PC-3 (cell line): ENCODE data around the gene FGF18. TPM values are rescaled to one million over a fixed set of nuclear protein-coding genes. Genes with fewer than 3 reads are reported as not detected.

Experiments
- ATAC-seq: fragments of 200-7000 bp; cut with Tn5 transposase; 2 replicates; pipeline ENCODE4 v1.9.1; 2020; ENCODE audit warnings: mild to moderate bottlenecking, moderate library complexity
- BruUV-seq: library from RNA; stranded (reverse); fragments of 400-500 nt; replicated peaks from 2 replicates; lab custom pipeline; 2021; lab: Mats Ljungman, UMichigan
- CTCF ChIA-PET: fragments of 300-600 bp; sonication (Branson Sonifier 250); formaldehyde crosslinking; loops from one replicate; lab custom pipeline; 2022; ENCODE audit warnings: antibody characterized with exemption; lab: Charles Lee
- POLR2A ChIA-PET: fragments of 300-600 bp; sonication (Branson Sonifier 250); formaldehyde crosslinking; loops from one replicate; lab custom pipeline; 2022; ENCODE audit warnings: antibody characterized with exemption; ENCODE audit not compliant: unreplicated experiment; lab: Charles Lee
- DNase-seq: peaks from one replicate; pipeline ENCODE4 v3.0.0-alpha.2; 2015
- H2AFZ ChIP-seq: fragments of 300-600 bp; sonication (generic); 2 replicates; pipeline ENCODE4 v1.6.0; 2016; ENCODE audit warnings: antibody characterized with exemption, low read length
- H3F3A ChIP-seq: fragments of 300-600 bp; sonication (generic); one replicate; pipeline ENCODE4 v1.6.0; 2017; ENCODE audit warnings: antibody characterized with exemption, low read length, control low read depth, mild to moderate bottlenecking; ENCODE audit not compliant: unreplicated experiment
- H3K27ac ChIP-seq: fragments of 300-600 bp; sonication (generic); 2 replicates; pipeline ENCODE4 v1.5.1; 2016; ENCODE audit warnings: mild to moderate bottlenecking, low read length
- H3K27me3 ChIP-seq: fragments of 300-600 bp; sonication (generic); 2 replicates; pipeline ENCODE4 v1.6.1; 2016; ENCODE audit warnings: low read length, mixed read lengths
- H3K36me3 ChIP-seq: fragments of 300-600 bp; sonication (generic); 2 replicates; pipeline ENCODE4 v1.6.1; 2016; ENCODE audit warnings: low read depth, mixed run types, low read length, mixed read lengths
- H3K4me1 ChIP-seq: fragments of 300-600 bp; sonication (generic); 2 replicates; pipeline ENCODE4 v1.5.1; 2016; ENCODE audit warnings: low read length; ENCODE audit not compliant: insufficient read depth
- H3K4me2 ChIP-seq: fragments of 300-600 bp; sonication (generic); 2 replicates; pipeline ENCODE4 v1.6.0; 2016; ENCODE audit warnings: low read length
- H3K4me3 ChIP-seq: fragments of 300-600 bp; sonication (generic); 2 replicates; pipeline ENCODE4 v1.5.1; 2016; ENCODE audit warnings: mild to moderate bottlenecking, low read length, mixed read lengths
- H3K79me2 ChIP-seq: fragments of 300-600 bp; sonication (generic); 2 replicates; pipeline ENCODE4 v1.6.1; 2017; ENCODE audit warnings: low read length, mixed read lengths
- H3K9ac ChIP-seq: fragments of 300-600 bp; sonication (generic); 2 replicates; pipeline ENCODE4 v1.6.0; 2016; ENCODE audit warnings: mild to moderate bottlenecking, low read length
- H3K9me2 ChIP-seq: fragments of 300-600 bp; sonication (generic); replicated peaks from 2 replicates; pipeline ENCODE4 v1.6.1; 2016; ENCODE audit warnings: mixed run types, low read length, mixed read lengths
- H3K9me3 ChIP-seq: fragments of 300-600 bp; sonication (generic); 2 replicates; pipeline ENCODE4 v1.6.1; 2016; ENCODE audit warnings: low read length, mixed read lengths
- H4K20me1 ChIP-seq: fragments of 300-600 bp; sonication (generic); 2 replicates; pipeline ENCODE4 v1.6.1; 2016; ENCODE audit warnings: low read length, mixed read lengths
- EZH2 ChIP-seq: fragments of 300-600 bp; sonication (generic); IDR thresholded peaks from one replicate; pipeline ENCODE4 v1.6.1; 2017; ENCODE audit warnings: antibody characterized with exemption, mild to moderate bottlenecking, low read length; ENCODE audit not compliant: unreplicated experiment
- EZH2phosphoT487 ChIP-seq: fragments of 300-600 bp; sonication (generic); IDR thresholded peaks from 2 replicates; pipeline ENCODE4 v1.6.1; 2018; ENCODE audit warnings: mild to moderate bottlenecking, antibody characterized with exemption, low read length, borderline replicate concordance
- intact Hi-C: fragments of 100-400 bp; cut with micrococcal nuclease; formaldehyde crosslinking; loops from 2 replicates; pipeline ENCODE4 v1.9.0; 2023
- total RNA-seq: library from RNA; depleted of rRNA; stranded (reverse); fragments of >200 nt; gene quantifications from 2 replicates; pipeline ENCODE4 v1.2.3, GENCODE V29; 2014
- TF ChIP-seq, protein P1 (sequence below): fragments of 300-600 bp; sonication (generic); conservative IDR thresholded peaks from 2 replicates; pipeline ENCODE4 v1.5.1; 2017; ENCODE audit warnings: antibody characterized with exemption, low read depth, mild to moderate bottlenecking, low read length

FGF18 gene
- total RNA-seq, 1 experiment from 2014 or later, result 0.26 TPM

DNA sequence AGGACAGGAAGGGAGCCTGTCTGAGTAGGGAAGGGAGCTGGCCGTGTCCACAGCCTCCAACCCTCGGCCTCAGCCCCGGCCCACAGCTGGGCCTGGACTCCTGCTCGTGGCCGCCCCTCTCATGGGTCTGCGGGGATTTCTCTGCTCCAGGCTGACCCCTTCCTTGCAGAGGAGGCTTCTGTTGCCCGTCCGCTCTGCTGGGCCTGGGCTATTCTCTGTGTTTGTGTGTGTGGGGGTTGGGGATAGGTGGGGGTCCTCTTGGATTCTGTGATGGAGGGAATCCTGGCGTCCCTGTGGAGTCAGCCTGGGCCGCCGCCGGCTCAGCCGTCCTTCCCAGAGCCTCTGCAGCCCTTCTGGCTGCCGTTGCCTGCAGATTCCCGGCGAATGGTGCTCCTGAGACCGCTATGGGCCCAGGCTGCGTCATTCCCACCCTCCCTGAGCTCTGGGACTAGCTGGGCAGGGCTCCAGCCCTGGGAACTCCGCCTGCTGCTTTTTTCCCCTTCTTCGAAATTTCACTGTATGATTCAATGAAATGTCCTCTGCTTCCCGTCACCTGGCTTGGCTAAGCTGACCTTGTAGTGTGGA is 64.2 kb downstream of the FGF18 start:
- intact Hi-C loops, result loop anchor here (5.0 to 10.0 kb wide), 3 partner anchors 131 to 424 kb away; no protein-coding TSS in a partner anchor
- no peaks in the 10 kb centered on the region for H4K20me1 ChIP-seq
- no peaks in the 10 kb centered on the region for H3K9me3 ChIP-seq
- H3K4me2 ChIP-seq, result no peak overlapping the region
- no peak overlapping the region for H2AFZ ChIP-seq
- H3K4me3 ChIP-seq, result no peak overlapping the region
- ChIA-PET CTCF (interaction anchor here (0.7 kb wide), 1 partner anchor 119 kb away, joined by 3 read pairs; no protein-coding TSS in a partner anchor), POLR2A (interaction anchor here (0.5 kb wide), 1 partner anchor 13 kb away, joined by 3 read pairs; no protein-coding TSS in a partner anchor)
- no peak for DNase-seq
- H3K4me1 ChIP-seq, result no peaks in the 10 kb centered on the region
- no peaks in the 10 kb centered on the region for H3K36me3 ChIP-seq
- peaks cover 10% of the 10 kb centered on the region; the same call in 1 of the 2 replicates for H3K27me3 ChIP-seq
- H3K9me2 ChIP-seq, result no peaks in the 10 kb centered on the region
- no peak for ATAC-seq
- no peak overlapping the region for H3K27ac ChIP-seq
- no peaks in the 10 kb centered on the region for H3F3A ChIP-seq
- no TSS peak for BruUV-seq
- H3K9ac ChIP-seq, result no peak overlapping the region
- no peak for TF ChIP-seq EZH2
- TF ChIP-seq, protein P1, sequence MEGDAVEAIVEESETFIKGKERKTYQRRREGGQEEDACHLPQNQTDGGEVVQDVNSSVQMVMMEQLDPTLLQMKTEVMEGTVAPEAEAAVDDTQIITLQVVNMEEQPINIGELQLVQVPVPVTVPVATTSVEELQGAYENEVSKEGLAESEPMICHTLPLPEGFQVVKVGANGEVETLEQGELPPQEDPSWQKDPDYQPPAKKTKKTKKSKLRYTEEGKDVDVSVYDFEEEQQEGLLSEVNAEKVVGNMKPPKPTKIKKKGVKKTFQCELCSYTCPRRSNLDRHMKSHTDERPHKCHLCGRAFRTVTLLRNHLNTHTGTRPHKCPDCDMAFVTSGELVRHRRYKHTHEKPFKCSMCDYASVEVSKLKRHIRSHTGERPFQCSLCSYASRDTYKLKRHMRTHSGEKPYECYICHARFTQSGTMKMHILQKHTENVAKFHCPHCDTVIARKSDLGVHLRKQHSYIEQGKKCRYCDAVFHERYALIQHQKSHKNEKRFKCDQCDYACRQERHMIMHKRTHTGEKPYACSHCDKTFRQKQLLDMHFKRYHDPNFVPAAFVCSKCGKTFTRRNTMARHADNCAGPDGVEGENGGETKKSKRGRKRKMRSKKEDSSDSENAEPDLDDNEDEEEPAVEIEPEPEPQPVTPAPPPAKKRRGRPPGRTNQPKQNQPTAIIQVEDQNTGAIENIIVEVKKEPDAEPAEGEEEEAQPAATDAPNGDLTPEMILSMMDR, result no peak
- TF ChIP-seq EZH2phosphoT487, result no peak
- no peaks in the 10 kb centered on the region for H3K79me2 ChIP-seq

- BruUV-seq, result no TSS peak
- no peaks in the 10 kb centered on the region for H3K9me3 ChIP-seq
Observed at GRCh38 chr5:171484460-171484899, 65.0 kb downstream of the FGF18 start.

More at GRCh38 chr5:171484460-171484899, 65.0 kb downstream of the FGF18 start:
- H3K9ac ChIP-seq, result no peak overlapping the region
- H3K4me3 ChIP-seq, result no peak overlapping the region
- POLR2A ChIA-PET, result no interaction called here
- intact Hi-C loops, result loop anchor here (5.0 to 10.0 kb wide), 3 partner anchors 130 to 423 kb away; no protein-coding TSS in a partner anchor
- no peaks in the 10 kb centered on the region for H3F3A ChIP-seq
- no peak overlapping the region for H2AFZ ChIP-seq
- peak; percentile 45; the same call in 1 of the 2 replicates for ATAC-seq
- H3K4me2 ChIP-seq, result no peak overlapping the region
- H4K20me1 ChIP-seq, result no peaks in the 10 kb centered on the region
- CTCF ChIA-PET, result no interaction called here
- H3K79me2 ChIP-seq, result no peaks in the 10 kb centered on the region
- H3K27me3 ChIP-seq, result peaks cover 13% of the 10 kb centered on the region
- H3K27ac ChIP-seq, result no peak overlapping the region
- no peaks in the 10 kb centered on the region for H3K36me3 ChIP-seq
- no peaks in the 10 kb centered on the region for H3K9me2 ChIP-seq
- no peaks in the 10 kb centered on the region for H3K4me1 ChIP-seq
- TF ChIP-seq EZH2 (no peak), EZH2phosphoT487 (no peak)
- TF ChIP-seq, protein P1, result peak; percentile 98
- peak; percentile 50 for DNase-seq
